GM12878 (cell line): ENCODE results near the gene RBP3. TPM values are rescaled to one million over a fixed set of nuclear protein-coding genes. Genes with fewer than 3 reads are reported as not detected.
A peak's percentile ranks its signal among the peaks of the same experiment; 100 is the strongest.

Experiments
- ATF3 ChIP-seq: IDR thresholded peaks from 2 replicates; pipeline ENCODE4 v1.6.1; 2011; ENCODE audit warnings: low read depth, mild to moderate bottlenecking, low read length, moderate library complexity, borderline replicate concordance; ENCODE audit errors: extremely low read depth
- BCL11A ChIP-seq: IDR thresholded peaks from 2 replicates; pipeline ENCODE4 v1.6.1; 2011; ENCODE audit warnings: low read depth, low read length
- BMI1 ChIP-seq: fragments of 450-650 bp; IDR thresholded peaks from 2 replicates; pipeline ENCODE4 v1.6.1; 2016; ENCODE audit warnings: mild to moderate bottlenecking, moderate library complexity, borderline replicate concordance
- CHD1 ChIP-seq: IDR thresholded peaks from 2 replicates; pipeline ENCODE4 v1.6.1; 2012; ENCODE audit warnings: low read depth, low read length, improper control_type of control experiment
- HDGF ChIP-seq: fragments of 450-650 bp; IDR thresholded peaks from 2 replicates; pipeline ENCODE4 v1.6.1; 2016; ENCODE audit warnings: antibody characterized with exemption
- IKZF2 ChIP-seq, 2 experiments: fragments of 450-650 bp; IDR thresholded peaks; 2 replicates each; pipeline ENCODE4 v1.6.1; 2017; ENCODE audit warnings: mild to moderate bottlenecking in 2 of 2, moderate library complexity in 2 of 2
- IRF3 ChIP-seq: fragments of 450-650 bp; IDR thresholded peaks from 2 replicates; pipeline ENCODE4 v1.6.1; 2014; ENCODE audit warnings: mild to moderate bottlenecking
- IRF4 ChIP-seq: IDR thresholded peaks from 2 replicates; pipeline ENCODE4 v1.6.1; 2011; ENCODE audit warnings: low read depth, low read length
- MLLT1 ChIP-seq: fragments of 450-650 bp; IDR thresholded peaks from 2 replicates; pipeline ENCODE4 v1.6.1; 2016; ENCODE audit warnings: mild to moderate bottlenecking
- NFXL1 ChIP-seq: fragments of 450-650 bp; IDR thresholded peaks from 2 replicates; pipeline ENCODE4 v1.6.1; 2017; ENCODE audit warnings: antibody characterized with exemption, mild to moderate bottlenecking, borderline replicate concordance
- NFYB ChIP-seq: IDR thresholded peaks from 2 replicates; pipeline ENCODE4 v1.6.1; 2011; ENCODE audit warnings: low read depth, mild to moderate bottlenecking, low read length, improper control_type of control experiment, moderate library complexity; ENCODE audit not compliant: insufficient read depth
- RAD21 ChIP-seq: IDR thresholded peaks from 2 replicates; pipeline ENCODE4 v1.6.1; 2011; ENCODE audit warnings: mild to moderate bottlenecking, low read depth, low read length, moderate library complexity; ENCODE audit not compliant: insufficient read depth
- RCOR1 ChIP-seq: conservative IDR thresholded peaks from 2 replicates; pipeline ENCODE4 v1.6.1; 2012; ENCODE audit warnings: low read depth, low read length, improper control_type of control experiment
- SRF ChIP-seq, 2 experiments: IDR thresholded peaks; 2 replicates each; pipeline ENCODE4 v1.6.1; 2011; ENCODE audit warnings: low read depth in 2 of 2, low read length in 2 of 2, mild to moderate bottlenecking in 1 of 2, moderate library complexity in 1 of 2
- TCF3 ChIP-seq: IDR thresholded peaks from 2 replicates; pipeline ENCODE4 v1.6.1; 2012; ENCODE audit warnings: low read depth, mild to moderate bottlenecking, low read length, borderline replicate concordance; ENCODE audit not compliant: insufficient read depth
- USF1 ChIP-seq: IDR thresholded peaks from 2 replicates; pipeline ENCODE4 v1.6.1; 2011; ENCODE audit warnings: borderline replicate concordance, low read depth, mild to moderate bottlenecking, moderate library complexity, mixed read lengths, low read length; ENCODE audit not compliant: insufficient read depth; ENCODE audit errors: extremely low read length
- ZNF207 ChIP-seq: fragments of 450-650 bp; IDR thresholded peaks from 2 replicates; pipeline ENCODE4 v1.6.1; 2014; ENCODE audit warnings: antibody characterized with exemption, mild to moderate bottlenecking, borderline replicate concordance
- ZNF217 ChIP-seq: fragments of 450-650 bp; IDR thresholded peaks from 2 replicates; pipeline ENCODE4 v1.6.1; 2017; ENCODE audit warnings: antibody characterized with exemption, mild to moderate bottlenecking
- polyA plus RNA-seq, 11 experiments: library from polyadenylated mRNA; depleted of rRNA in 4 of 11; unstranded in 6 of 11; stranded (reverse) in 5 of 11; fragments of >200 nt; fragmentation: Nextera tagmentation in 4 of 11; fragmentation: Illumina TruSeq in 1 of 11; extraction: Ambion mirVana in 4 of 11; extraction: Trizol in 1 of 11; gene quantifications; 1 replicate in 1 of 11; 2 replicates in 10 of 11; pipeline versions ENCODE4 v1.2.1 to v1.2.3, GENCODE V29; 2011 to 2016; ENCODE audit warnings: inconsistent platforms in 2 of 11, missing spikeins in 2 of 11, low read depth in 1 of 11
- total RNA-seq, 4 experiments: library from RNA; depleted of rRNA in 3 of 4; stranded (reverse); fragments of >200 nt in 3 of 4; fragmentation: Illumina TruSeq in 1 of 4; extraction: Trizol in 1 of 4; gene quantifications; 2 replicates each; pipeline versions ENCODE4 v1.2.1 to v1.2.3, GENCODE V29; 2013 to 2021
- TF ChIP-seq, protein P1 (sequence below): fragments of 450-650 bp; IDR thresholded peaks from 2 replicates; pipeline ENCODE4 v1.6.1; 2017; ENCODE audit warnings: antibody characterized with exemption, mild to moderate bottlenecking, moderate library complexity
- TF ChIP-seq, protein P2 (sequence below): IDR thresholded peaks from 2 replicates; pipeline ENCODE4 v1.6.1; 2012; ENCODE audit warnings: low read depth, low read length, improper control_type of control experiment
- TF ChIP-seq, protein P3 (sequence below): IDR thresholded peaks from 2 replicates; pipeline ENCODE4 v1.6.1; 2011; ENCODE audit warnings: low read depth, low read length, improper control_type of control experiment, borderline replicate concordance

RBP3 gene
- total and polyA plus RNA-seq, 10 of the 15 experiments (the other 5 are each of a cell fraction or from before 2014, with no cell fraction given) = not detected

GRCh38 chr10:47311932-47312662, 36.1 kb upstream of the RBP3 start (continued):
- TF ChIP-seq, protein P1, sequence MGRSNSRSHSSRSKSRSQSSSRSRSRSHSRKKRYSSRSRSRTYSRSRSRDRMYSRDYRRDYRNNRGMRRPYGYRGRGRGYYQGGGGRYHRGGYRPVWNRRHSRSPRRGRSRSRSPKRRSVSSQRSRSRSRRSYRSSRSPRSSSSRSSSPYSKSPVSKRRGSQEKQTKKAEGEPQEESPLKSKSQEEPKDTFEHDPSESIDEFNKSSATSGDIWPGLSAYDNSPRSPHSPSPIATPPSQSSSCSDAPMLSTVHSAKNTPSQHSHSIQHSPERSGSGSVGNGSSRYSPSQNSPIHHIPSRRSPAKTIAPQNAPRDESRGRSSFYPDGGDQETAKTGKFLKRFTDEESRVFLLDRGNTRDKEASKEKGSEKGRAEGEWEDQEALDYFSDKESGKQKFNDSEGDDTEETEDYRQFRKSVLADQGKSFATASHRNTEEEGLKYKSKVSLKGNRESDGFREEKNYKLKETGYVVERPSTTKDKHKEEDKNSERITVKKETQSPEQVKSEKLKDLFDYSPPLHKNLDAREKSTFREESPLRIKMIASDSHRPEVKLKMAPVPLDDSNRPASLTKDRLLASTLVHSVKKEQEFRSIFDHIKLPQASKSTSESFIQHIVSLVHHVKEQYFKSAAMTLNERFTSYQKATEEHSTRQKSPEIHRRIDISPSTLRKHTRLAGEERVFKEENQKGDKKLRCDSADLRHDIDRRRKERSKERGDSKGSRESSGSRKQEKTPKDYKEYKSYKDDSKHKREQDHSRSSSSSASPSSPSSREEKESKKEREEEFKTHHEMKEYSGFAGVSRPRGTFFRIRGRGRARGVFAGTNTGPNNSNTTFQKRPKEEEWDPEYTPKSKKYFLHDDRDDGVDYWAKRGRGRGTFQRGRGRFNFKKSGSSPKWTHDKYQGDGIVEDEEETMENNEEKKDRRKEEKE = no peak
- TF ChIP-seq, protein P2, sequence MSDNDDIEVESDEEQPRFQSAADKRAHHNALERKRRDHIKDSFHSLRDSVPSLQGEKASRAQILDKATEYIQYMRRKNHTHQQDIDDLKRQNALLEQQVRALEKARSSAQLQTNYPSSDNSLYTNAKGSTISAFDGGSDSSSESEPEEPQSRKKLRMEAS = no peak
- TF ChIP-seq RCOR1 (no peak), MLLT1 (no peak), SRF (IDR thresholded peaks at IDR 0.05; ENCODE audit: low read depth in 2 of 2, low read length in 2 of 2) (no peak), CHD1 (no peak), BCL11A (no peak), IRF3 (no peak), BMI1 (no peak), ATF3 (no peak), NFXL1 (no peak), NFYB (no peak), TCF3 (no peak), RAD21 (peak; percentile 97), HDGF (no peak), USF1 (no peak), IRF4 (0 out of 2 replicates have a peak, but pooled peaks have one; percentile 29), ZNF217 (no peak), IKZF2 (IDR thresholded peaks at IDR 0.05) (no peak), ZNF207 (no peak)
- TF ChIP-seq, protein P3, sequence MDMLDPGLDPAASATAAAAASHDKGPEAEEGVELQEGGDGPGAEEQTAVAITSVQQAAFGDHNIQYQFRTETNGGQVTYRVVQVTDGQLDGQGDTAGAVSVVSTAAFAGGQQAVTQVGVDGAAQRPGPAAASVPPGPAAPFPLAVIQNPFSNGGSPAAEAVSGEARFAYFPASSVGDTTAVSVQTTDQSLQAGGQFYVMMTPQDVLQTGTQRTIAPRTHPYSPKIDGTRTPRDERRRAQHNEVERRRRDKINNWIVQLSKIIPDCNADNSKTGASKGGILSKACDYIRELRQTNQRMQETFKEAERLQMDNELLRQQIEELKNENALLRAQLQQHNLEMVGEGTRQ = no peak
